GM12878 (cell line): ENCODE measurements around the gene CLNK. TPM values are rescaled to one million over a fixed set of nuclear protein-coding genes. Genes with fewer than 3 reads are reported as not detected.

Experiments
- ATAC-seq: fragments of 200-7000 bp; cut with Tn5 transposase; 3 replicates; pipeline ENCODE4 v1.9.1; 2020; ENCODE audit warnings: mild to moderate bottlenecking, moderate library complexity
- BruUV-seq: library from RNA; stranded (reverse); fragments of 400-500 nt; replicated peaks from 2 replicates; lab custom pipeline; 2021; lab: Mats Ljungman, UMichigan
- CTCF ChIA-PET: fragments of 300-600 bp; sonication (Branson Sonifier 250); formaldehyde crosslinking; extraction: SDS; loops from one replicate; lab custom pipeline; 2021; ENCODE audit warnings: inconsistent platforms; lab: Yijun Ruan, JAX
- POLR2A ChIA-PET: fragments of 350-600 bp; formaldehyde crosslinking; extraction: SDS; loops from one replicate; lab custom pipeline; 2021; ENCODE audit warnings: inconsistent platforms; lab: Charles Lee
- RAD21 ChIA-PET: fragments of 300-600 bp; sonication (Branson Sonifier 250); formaldehyde crosslinking; loops from one replicate; lab custom pipeline; 2023; ENCODE audit warnings: antibody characterized with exemption; ENCODE audit not compliant: unreplicated experiment; lab: Charles Lee
- SMC1A ChIA-PET: fragments of 300-600 bp; sonication (Branson Sonifier 250); formaldehyde crosslinking; loops from one replicate; lab custom pipeline; 2023; ENCODE audit not compliant: unreplicated experiment, uncharacterized antibody; lab: Charles Lee
- DNase-seq: peaks from one replicate; pipeline ENCODE4 v3.0.0-alpha.2; 2011; ENCODE audit warnings: low read depth, low spot score
- FAIRE-seq: peaks from 3 replicates; lab custom pipeline; 2011; peaks lifted over from hg19 to GRCh38; lab: Jason Lieb, UNC
- H2AFZ ChIP-seq: 2 replicates; pipeline ENCODE4 v1.6.0; 2011; ENCODE audit warnings: low read depth, low read length, control low read depth; ENCODE audit not compliant: control insufficient read depth
- H3K27ac ChIP-seq: 2 replicates; pipeline ENCODE4 v1.5.1; 2011; ENCODE audit warnings: control low read depth; ENCODE audit not compliant: control insufficient read depth, insufficient read depth
- H3K27me3 ChIP-seq, 2 experiments: replicated peaks in 1 of 2; 2 replicates each; pipeline versions ENCODE4 v1.6.0 to v1.6.1; 2011; ENCODE audit warnings: low read length in 1 of 2; ENCODE audit not compliant: control insufficient read depth in 2 of 2, insufficient read depth in 2 of 2
- H3K36me3 ChIP-seq, 2 experiments: 2 replicates each; pipeline ENCODE4 v1.5.1; 2011; ENCODE audit warnings: low read length in 1 of 2; ENCODE audit not compliant: control insufficient read depth in 2 of 2, insufficient read depth in 2 of 2
- H3K4me1 ChIP-seq: 2 replicates; pipeline ENCODE4 v1.6.1; 2011; ENCODE audit warnings: mild to moderate bottlenecking, low read length, moderate library complexity, mixed read lengths; ENCODE audit not compliant: control insufficient read depth, insufficient read depth
- H3K4me2 ChIP-seq: 2 replicates; pipeline ENCODE4 v1.6.0; 2011; ENCODE audit warnings: control low read depth; ENCODE audit not compliant: control insufficient read depth, insufficient read depth
- H3K4me3 ChIP-seq: fragments of 200-600 bp; sonication (generic); 2 replicates; pipeline ENCODE4 v1.5.1; 2016
- H3K79me2 ChIP-seq: 2 replicates; pipeline ENCODE4 v1.6.0; 2011; ENCODE audit warnings: low read length; ENCODE audit not compliant: control insufficient read depth, insufficient read depth
- H3K9ac ChIP-seq: 2 replicates; pipeline ENCODE4 v1.8.0; 2011; ENCODE audit warnings: low read length, control low read depth, mixed read lengths; ENCODE audit not compliant: control insufficient read depth, insufficient read depth
- H3K9me3 ChIP-seq: replicated peaks from 3 replicates; pipeline ENCODE4 v1.5.1; 2011; ENCODE audit warnings: mild to moderate bottlenecking, low read length; ENCODE audit not compliant: control insufficient read depth, insufficient read depth
- H4K20me1 ChIP-seq: 2 replicates; pipeline ENCODE4 v1.6.0; 2011; ENCODE audit not compliant: control insufficient read depth, insufficient read depth
- ATF2 ChIP-seq: IDR thresholded peaks from 2 replicates; pipeline ENCODE4 v1.6.1; 2012; ENCODE audit warnings: low read length, inconsistent platforms
- ATF7 ChIP-seq: fragments of 450-650 bp; IDR thresholded peaks from 2 replicates; pipeline ENCODE4 v1.6.1; 2016; ENCODE audit warnings: low read depth, mild to moderate bottlenecking
- BMI1 ChIP-seq: fragments of 450-650 bp; IDR thresholded peaks from 2 replicates; pipeline ENCODE4 v1.6.1; 2016; ENCODE audit warnings: mild to moderate bottlenecking, moderate library complexity, borderline replicate concordance
- ETV6 ChIP-seq, 2 experiments: fragments of 450-650 bp in 1 of 2; IDR thresholded peaks in 1 of 2; conservative IDR thresholded peaks in 1 of 2; 2 replicates each; pipeline ENCODE4 v1.6.1; 2014; ENCODE audit warnings: antibody characterized with exemption in 1 of 2, borderline replicate concordance in 1 of 2, low read depth in 1 of 2, mild to moderate bottlenecking in 1 of 2, moderate library complexity in 1 of 2
- IKZF2 ChIP-seq, 2 experiments: fragments of 450-650 bp; IDR thresholded peaks; 2 replicates each; pipeline ENCODE4 v1.6.1; 2017; ENCODE audit warnings: mild to moderate bottlenecking in 2 of 2, moderate library complexity in 2 of 2
- KLF5 ChIP-seq: fragments of 450-650 bp; IDR thresholded peaks from 2 replicates; pipeline ENCODE4 v1.6.1; 2014; ENCODE audit warnings: mild to moderate bottlenecking; ENCODE audit not compliant: partially characterized antibody
- MEF2A ChIP-seq: IDR thresholded peaks from 2 replicates; pipeline ENCODE4 v1.6.1; 2011; ENCODE audit warnings: low read depth, mild to moderate bottlenecking, low read length, moderate library complexity; ENCODE audit not compliant: insufficient read depth
- PKNOX1 ChIP-seq: fragments of 450-650 bp; IDR thresholded peaks from 2 replicates; pipeline ENCODE4 v1.6.1; 2016; ENCODE audit warnings: mild to moderate bottlenecking
- RB1 ChIP-seq: fragments of 450-650 bp; formaldehyde crosslinking; IDR thresholded peaks from 2 replicates; pipeline ENCODE4 v1.6.1; 2017; ENCODE audit warnings: mild to moderate bottlenecking, borderline replicate concordance
- RUNX3 ChIP-seq: IDR thresholded peaks from 2 replicates; pipeline ENCODE4 v1.6.1; 2012; ENCODE audit warnings: low read length, inconsistent platforms
- SMAD1 ChIP-seq: fragments of 450-650 bp; IDR thresholded peaks from 2 replicates; pipeline ENCODE4 v1.6.1; 2018; ENCODE audit warnings: mild to moderate bottlenecking, low read depth; ENCODE audit not compliant: partially characterized antibody
- SREBF1 ChIP-seq: IDR thresholded peaks from 2 replicates; pipeline ENCODE4 v1.6.1; 2012; ENCODE audit warnings: mild to moderate bottlenecking, low read length
- TAF1 ChIP-seq: IDR thresholded peaks from 2 replicates; pipeline ENCODE4 v1.6.1; 2011; ENCODE audit warnings: mild to moderate bottlenecking, low read depth, low read length, borderline replicate concordance
- TBL1XR1 ChIP-seq: IDR thresholded peaks from 2 replicates; pipeline ENCODE4 v1.6.1; 2012; ENCODE audit warnings: low read depth, low read length, improper control_type of control experiment
- YY1 ChIP-seq: IDR thresholded peaks from 2 replicates; pipeline ENCODE4 v1.6.1; 2011; ENCODE audit warnings: low read depth, mild to moderate bottlenecking, low read length
- ZNF207 ChIP-seq: fragments of 450-650 bp; IDR thresholded peaks from 2 replicates; pipeline ENCODE4 v1.6.1; 2014; ENCODE audit warnings: antibody characterized with exemption, mild to moderate bottlenecking, borderline replicate concordance
- ZNF687 ChIP-seq: fragments of 450-650 bp; IDR thresholded peaks from 2 replicates; pipeline ENCODE4 v1.6.1; 2017; ENCODE audit warnings: mild to moderate bottlenecking, moderate library complexity
- WGBS: methylation state at CpG from one replicate; pipeline ENCODE4 v1.1.6; 2016; ENCODE audit warnings: low lambda C conversion rate; ENCODE audit not compliant: insufficient replicate concordance, insufficient coverage; ENCODE audit errors: missing lambda C conversion rate; 5-methylcytosine and 5-hydroxymethylcytosine counted together
- in situ Hi-C: fragments of 300-500 bp; cut with MboI; formaldehyde crosslinking; loops from 9 replicates; pipeline ENCODE4 v1.14.3; 2018; ENCODE audit warnings: mixed read lengths
- intact Hi-C: fragments of 100-400 bp; cut with micrococcal nuclease; formaldehyde crosslinking; loops from one replicate; pipeline ENCODE4 v1.14.2; 2022; ENCODE audit not compliant: unreplicated experiment
- polyA plus RNA-seq, 11 experiments: library from polyadenylated mRNA; depleted of rRNA in 4 of 11; unstranded in 6 of 11; stranded (reverse) in 5 of 11; fragments of >200 nt; fragmentation: Nextera tagmentation in 4 of 11; fragmentation: Illumina TruSeq in 1 of 11; extraction: Ambion mirVana in 4 of 11; extraction: Trizol in 1 of 11; gene quantifications; 1 replicate in 1 of 11; 2 replicates in 10 of 11; pipeline versions ENCODE4 v1.2.1 to v1.2.3, GENCODE V29; 2011 to 2016; ENCODE audit warnings: inconsistent platforms in 2 of 11, missing spikeins in 2 of 11, low read depth in 1 of 11
- total RNA-seq, 4 experiments: library from RNA; depleted of rRNA in 3 of 4; stranded (reverse); fragments of >200 nt in 3 of 4; fragmentation: Illumina TruSeq in 1 of 4; extraction: Trizol in 1 of 4; gene quantifications; 2 replicates each; pipeline versions ENCODE4 v1.2.1 to v1.2.3, GENCODE V29; 2013 to 2021
- TF ChIP-seq, protein P1 (sequence below): fragments of 450-650 bp; IDR thresholded peaks from 2 replicates; pipeline ENCODE4 v1.6.1; 2014; ENCODE audit warnings: mild to moderate bottlenecking

CLNK gene
- total and polyA plus RNA-seq, 10 of the 15 experiments (the other 5 are each of a cell fraction or from before 2014, with no cell fraction given), result 2.1 to 14.3 (median 2.7) TPM

DNA sequence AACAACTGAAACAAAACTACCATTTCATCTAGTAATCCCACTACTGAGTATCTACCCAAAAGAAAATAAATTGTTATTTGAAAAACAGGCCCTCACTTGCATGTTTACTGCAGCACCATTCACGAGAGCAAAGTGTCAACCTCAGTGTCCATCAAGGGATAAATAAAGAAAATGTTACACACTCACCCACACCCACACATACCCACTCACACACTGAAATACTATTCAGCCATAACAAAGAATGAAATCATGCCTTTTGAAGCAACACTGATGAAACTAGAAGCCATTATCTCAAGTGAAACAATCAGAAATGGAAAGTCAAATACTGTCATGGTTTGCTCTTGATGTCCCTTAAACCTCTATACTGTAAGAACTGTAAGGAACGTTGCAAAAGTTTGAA is 44.8 kb upstream of the CLNK start:
- BruUV-seq, result no TSS peak
- CTCF ChIA-PET, result no interaction called here
- Histone ChIP-seq H3K9ac (no peak overlapping the region), H2AFZ (no peak overlapping the region), H3K4me1 (peaks cover 61% of the 10 kb centered on the region), H3K27me3 (no peaks in the 10 kb centered on the region), H3K9me3 (no peaks in the 10 kb centered on the region; the same call in 2 of the 3 replicates), H3K79me2 (no peaks in the 10 kb centered on the region), H3K4me3 (no peak overlapping the region), H3K36me3 (no peaks in the 10 kb centered on the region), H4K20me1 (no peaks in the 10 kb centered on the region), H3K27ac (peak overlapping the region; percentile 89), H3K4me2 (peak overlapping the region; percentile 77; the same call in 1 of the 2 replicates)
- intact Hi-C loops (no loop called here), in situ Hi-C loops (no loop called here)
- WGBS, result 43% methylated on average over 2 of the region's 2 CpGs
- SMC1A ChIA-PET, result interaction anchor here (1.9 kb wide), 2 partner anchors 12 to 55 kb away, joined by 5 to 17 read pairs; no protein-coding TSS in a partner anchor
- FAIRE-seq, result no peak
- no peak for DNase-seq
- POLR2A ChIA-PET, result interaction anchor here (0.6 kb wide), 1 partner anchor 64 kb away, joined by 4 read pairs; no protein-coding TSS in a partner anchor
- ATAC-seq, result peak; percentile 2; the same call in 2 of the 3 replicates
- RAD21 ChIA-PET, result no interaction called here
- TF ChIP-seq ZNF687 (0 out of 2 replicates have a peak, but pooled peaks have one; percentile 28), ETV6 (conservative IDR thresholded peaks at IDR 0.05 in 1 of 2, IDR thresholded peaks at IDR 0.05 in 1 of 2; ENCODE audit: borderline replicate concordance in 1 of 2, low read depth in 1 of 2) (no peak), ATF7 (peak; percentile 57), YY1 (no peak), TAF1 (no peak), MEF2A (0 out of 2 replicates have a peak, but pooled peaks have one; percentile 33), IKZF2 (IDR thresholded peaks at IDR 0.05) (peak in 1 of 2 experiments; percentile 8; a peak in 2 of 4 replicates), TBL1XR1 (no peak), RUNX3 (peak; percentile 56), ATF2 (no peak; the same call in 1 of the 2 replicates), KLF5 (no peak), ZNF207 (no peak), SMAD1 (no peak), PKNOX1 (peak; percentile 64), BMI1 (0 out of 2 replicates have a peak, but pooled peaks have one; percentile 39), RB1 (no peak), SREBF1 (no peak)
- TF ChIP-seq, protein P1, sequence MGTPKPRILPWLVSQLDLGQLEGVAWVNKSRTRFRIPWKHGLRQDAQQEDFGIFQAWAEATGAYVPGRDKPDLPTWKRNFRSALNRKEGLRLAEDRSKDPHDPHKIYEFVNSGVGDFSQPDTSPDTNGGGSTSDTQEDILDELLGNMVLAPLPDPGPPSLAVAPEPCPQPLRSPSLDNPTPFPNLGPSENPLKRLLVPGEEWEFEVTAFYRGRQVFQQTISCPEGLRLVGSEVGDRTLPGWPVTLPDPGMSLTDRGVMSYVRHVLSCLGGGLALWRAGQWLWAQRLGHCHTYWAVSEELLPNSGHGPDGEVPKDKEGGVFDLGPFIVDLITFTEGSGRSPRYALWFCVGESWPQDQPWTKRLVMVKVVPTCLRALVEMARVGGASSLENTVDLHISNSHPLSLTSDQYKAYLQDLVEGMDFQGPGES, result no peak
